H1 (cell line): Measurements from ENCODE around the gene ZNF691. TPM values are rescaled to one million over a fixed set of nuclear protein-coding genes. Genes with fewer than 3 reads are reported as not detected.

ENCODE experiments used
- CTCF ChIA-PET: fragments of 300-600 bp; sonication (Branson Sonifier 250); formaldehyde crosslinking; loops from one replicate; lab custom pipeline; 2021; ENCODE audit not compliant: partially characterized antibody; lab: Charles Lee
- POLR2A ChIA-PET: fragments of 300-600 bp; sonication (Branson Sonifier 250); formaldehyde crosslinking; loops from one replicate; lab custom pipeline; 2021; ENCODE audit warnings: inconsistent platforms; ENCODE audit not compliant: partially characterized antibody; lab: Charles Lee
- DNase-seq, 2 experiments: peaks; one replicate each; pipeline versions ENCODE4 v3.0.0 to v3.0.0-alpha.2; 2010 to 2022; ENCODE audit warnings: low spot score in 2 of 2, low read depth in 1 of 2, mixed read lengths in 1 of 2
- FAIRE-seq: peaks from 2 replicates; lab custom pipeline; 2011; peaks lifted over from hg19 to GRCh38; lab: Jason Lieb, UNC
- H2AFZ ChIP-seq: 2 replicates; pipeline ENCODE4 v1.8.1; 2012; ENCODE audit warnings: low read length, inconsistent platforms
- H2AK5ac ChIP-seq: 2 replicates; pipeline ENCODE4 v1.6.1; 2013; ENCODE audit warnings: low read depth, low read length
- H2BK120ac ChIP-seq: replicated peaks from 2 replicates; pipeline ENCODE3; 2013; ENCODE audit warnings: low read depth, low read length, inconsistent platforms
- H2BK12ac ChIP-seq: 2 replicates; pipeline ENCODE4 v1.6.1; 2013; ENCODE audit warnings: low read depth, low read length
- H2BK15ac ChIP-seq: 2 replicates; pipeline ENCODE4 v1.6.1; 2013; ENCODE audit warnings: low read length
- H2BK20ac ChIP-seq: 2 replicates; pipeline ENCODE4 v1.6.1; 2013; ENCODE audit warnings: low read length
- H2BK5ac ChIP-seq: 2 replicates; pipeline ENCODE4 v1.6.1; 2013; ENCODE audit warnings: low read depth, low read length
- H3K14ac ChIP-seq: 2 replicates; pipeline ENCODE4 v1.6.1; 2013; ENCODE audit warnings: inconsistent platforms; ENCODE audit not compliant: insufficient read length
- H3K18ac ChIP-seq: 2 replicates; pipeline ENCODE4 v1.6.1; 2013; ENCODE audit warnings: low read length; ENCODE audit errors: extremely low read depth
- H3K23ac ChIP-seq: 2 replicates; pipeline ENCODE4 v1.6.1; 2013; ENCODE audit warnings: inconsistent platforms; ENCODE audit not compliant: insufficient read length
- H3K23me2 ChIP-seq: 2 replicates; pipeline ENCODE4 v1.6.1; 2013; ENCODE audit warnings: low read depth, low read length
- H3K27ac ChIP-seq: 2 replicates; pipeline ENCODE4 v1.6.1; 2011; ENCODE audit warnings: low read depth, low read length, inconsistent platforms
- H3K27me3 ChIP-seq, 4 experiments: replicated peaks in 1 of 4; 1 replicate in 1 of 4; 2 replicates in 3 of 4; pipeline versions ENCODE4 v1.6.1 to v1.8.1; 2011 to 2013; ENCODE audit warnings: low read length in 3 of 4, mild to moderate bottlenecking in 3 of 4, inconsistent platforms in 2 of 4, mixed read lengths in 2 of 4, moderate library complexity in 1 of 4; ENCODE audit not compliant: control insufficient read depth in 3 of 4, insufficient read depth in 3 of 4; ENCODE audit errors: extremely low read depth in 1 of 4
- H3K36me3 ChIP-seq, 4 experiments: 2 replicates each; pipeline versions ENCODE4 v1.6.1 to v1.8.1; 2011 to 2013; ENCODE audit warnings: mild to moderate bottlenecking in 4 of 4, low read length in 3 of 4, moderate library complexity in 2 of 4, control low read depth in 1 of 4, inconsistent platforms in 1 of 4; ENCODE audit not compliant: insufficient read depth in 4 of 4, control insufficient read depth in 2 of 4
- H3K4ac ChIP-seq: replicated peaks from 2 replicates; pipeline ENCODE3; 2013; ENCODE audit warnings: low read length, low read depth, mixed read lengths, inconsistent platforms; ENCODE audit not compliant: insufficient read length
- H3K4me1 ChIP-seq, 4 experiments: replicated peaks in 1 of 4; 1 replicate in 1 of 4; 2 replicates in 3 of 4; pipeline versions ENCODE4 v1.6.1 to v1.8.1; 2011 to 2013; ENCODE audit warnings: low read length in 3 of 4, inconsistent platforms in 2 of 4, mixed read lengths in 1 of 4; ENCODE audit not compliant: insufficient read depth in 4 of 4, control insufficient read depth in 3 of 4
- H3K4me2 ChIP-seq, 2 experiments: 2 replicates each; pipeline versions ENCODE4 v1.6.1 to v1.8.1; 2011 to 2013; ENCODE audit warnings: low read depth in 2 of 2, low read length in 2 of 2, control low read depth in 1 of 2, inconsistent platforms in 1 of 2, mild to moderate bottlenecking in 1 of 2; ENCODE audit not compliant: insufficient read depth in 1 of 2
- H3K4me3 ChIP-seq, 4 experiments: fragments of 200-600, 300-600 bp in 1 of 4; sonication (generic), shearing (Covaris generic), sonication (Bioruptor Twin) in 1 of 4; 2 replicates each; pipeline versions ENCODE4 v1.5.1 to v1.8.1; 2011 to 2016; ENCODE audit warnings: low read length in 4 of 4, low read depth in 3 of 4, control low read depth in 2 of 4, inconsistent platforms in 2 of 4, mild to moderate bottlenecking in 2 of 4, mixed read lengths in 1 of 4, moderate library complexity in 1 of 4; ENCODE audit not compliant: insufficient read depth in 2 of 4; ENCODE audit errors: extremely low read depth in 1 of 4
- H3K56ac ChIP-seq: replicated peaks from 2 replicates; pipeline ENCODE3; 2013; ENCODE audit warnings: low read depth, mild to moderate bottlenecking, mixed read lengths, low read length, inconsistent platforms; ENCODE audit not compliant: insufficient read length
- H3K79me1 ChIP-seq: 2 replicates; pipeline ENCODE4 v1.6.1; 2013; ENCODE audit warnings: low read depth, low read length, control low read depth
- H3K79me2 ChIP-seq, 2 experiments: 2 replicates each; pipeline versions ENCODE4 v1.6.1 to v1.8.1; 2012 to 2013; ENCODE audit warnings: low read length in 2 of 2, mild to moderate bottlenecking in 2 of 2, inconsistent platforms in 1 of 2; ENCODE audit not compliant: insufficient read depth in 2 of 2, control insufficient read depth in 1 of 2
- H3K9ac ChIP-seq, 4 experiments: replicated peaks in 1 of 4; 1 replicate in 1 of 4; 2 replicates in 3 of 4; pipeline versions ENCODE4 v1.6.1 to v1.8.1; 2011 to 2013; ENCODE audit warnings: low read depth in 3 of 4, low read length in 3 of 4, control low read depth in 2 of 4, mild to moderate bottlenecking in 2 of 4, moderate library complexity in 2 of 4, inconsistent platforms in 1 of 4; ENCODE audit errors: extremely low read depth in 1 of 4
- H3K9me3 ChIP-seq, 2 experiments: 2 replicates each; pipeline versions ENCODE4 v1.6.1 to v1.8.1; 2012 to 2013; ENCODE audit warnings: mild to moderate bottlenecking in 2 of 2, moderate library complexity in 2 of 2, control low read depth in 1 of 2, inconsistent platforms in 1 of 2, low read depth in 1 of 2, low read length in 1 of 2, mixed read lengths in 1 of 2; ENCODE audit not compliant: insufficient read depth in 2 of 2
- H4K20me1 ChIP-seq, 2 experiments: replicated peaks in 1 of 2; 2 replicates each; pipeline versions ENCODE3 to v1.8.1; 2011 to 2013; ENCODE audit warnings: inconsistent platforms in 2 of 2, low read length in 2 of 2, mild to moderate bottlenecking in 1 of 2; ENCODE audit not compliant: insufficient read depth in 2 of 2, control insufficient read depth in 1 of 2
- H4K5ac ChIP-seq: 2 replicates; pipeline ENCODE4 v1.6.1; 2013; ENCODE audit warnings: low read length, low read depth, mixed read lengths, inconsistent platforms; ENCODE audit not compliant: insufficient read length
- H4K8ac ChIP-seq: 2 replicates; pipeline ENCODE4 v1.8.0; 2013; ENCODE audit warnings: mild to moderate bottlenecking, moderate library complexity, low read length, inconsistent platforms; ENCODE audit not compliant: insufficient read depth; ENCODE audit errors: extremely low read depth
- H4K91ac ChIP-seq: replicated peaks from 2 replicates; pipeline ENCODE3; 2013; ENCODE audit warnings: low read length, mixed read lengths, inconsistent platforms; ENCODE audit not compliant: insufficient read length
- ATF2 ChIP-seq: IDR thresholded peaks from 2 replicates; pipeline ENCODE4 v1.6.1; 2012; ENCODE audit warnings: low read length, inconsistent platforms
- BCL11A ChIP-seq, 2 experiments: IDR thresholded peaks; one replicate each; pipeline ENCODE4 v1.6.1; 2011; ENCODE audit warnings: low read depth in 2 of 2, low read length in 2 of 2, mild to moderate bottlenecking in 2 of 2
- RNF2 ChIP-seq: fragments of 200-900, 300-1000 bp; sonication (generic); IDR thresholded peaks from 2 replicates; pipeline ENCODE4 v1.7.1; 2016; ENCODE audit warnings: borderline replicate concordance, low read depth, mild to moderate bottlenecking, antibody characterized with exemption, low read length; ENCODE audit not compliant: poor library complexity, severe bottlenecking; ENCODE audit errors: missing control alignments
- SIX5 ChIP-seq: IDR thresholded peaks from 2 replicates; pipeline ENCODE4 v1.6.1; 2011; ENCODE audit warnings: mild to moderate bottlenecking, low read depth, low read length
- SRF ChIP-seq: IDR thresholded peaks from 2 replicates; pipeline ENCODE4 v1.6.1; 2011; ENCODE audit warnings: mild to moderate bottlenecking, low read depth, low read length, moderate library complexity
- WGBS, 2 experiments: shearing (Covaris generic) in 1 of 2; methylation state at CpG; one replicate each; pipeline versions ENCODE4 v1.1.6 to v1.1.7; 2013 to 2015; ENCODE audit warnings: low lambda C conversion rate in 2 of 2, mixed read lengths in 2 of 2, inconsistent platforms in 1 of 2, low coverage in 1 of 2, missing lambda C conversion rate in 1 of 2; ENCODE audit not compliant: insufficient replicate concordance in 2 of 2, insufficient coverage in 1 of 2, insufficient read length in 1 of 2; ENCODE audit errors: extremely low coverage in 1 of 2, missing lambda C conversion rate in 1 of 2; 5-methylcytosine and 5-hydroxymethylcytosine counted together
- polyA plus RNA-seq, 7 experiments: library from polyadenylated mRNA; depleted of rRNA in 3 of 7; stranded (reverse) in 5 of 7; unstranded in 2 of 7; fragments of >200 nt in 5 of 7; fragments of 200-250 nt in 2 of 7; gene quantifications; 1 replicate in 5 of 7; 2 replicates in 1 of 7; 4 replicates in 1 of 7; pipeline versions ENCODE4 v1.2.1 to v1.2.3, GENCODE V29; 2011 to 2013; ENCODE audit warnings: missing spikeins in 2 of 7, mixed read lengths in 2 of 7
- total RNA-seq: library from RNA; stranded (reverse); fragmentation: NEBNext Ultra II Directional; extraction: Animal tissue kit (Norgen Biotek cat#: 25700); gene quantifications from 2 replicates; pipeline ENCODE4 v1.2.1, GENCODE V29; 2021

The ZNF691 gene
- total and polyA plus RNA-seq, 2 of the 8 experiments (the other 6 are each of a cell fraction or from before 2014, with no cell fraction given): 19.5 TPM

GRCh38 chr1:42880384-42880783 lies 34.0 kb downstream of the ZNF691 start:
- no peak overlapping the region for H2BK15ac ChIP-seq
- no peak overlapping the region for H3K23ac ChIP-seq
- no peak overlapping the region for H3K4ac ChIP-seq
- 82% methylated on average over 4 of the region's 4 CpGs; no CpG with 5 or more reads in 1 of the 2 experiments for WGBS, 2 experiments
- peaks cover 0 to 3% of the 10 kb centered on the region in 2 experiments; a peak in 1 of 4 replicates for H3K9me3 ChIP-seq
- H3K79me2 ChIP-seq: no peaks in the 10 kb centered on the region
- no peak overlapping the region for H2BK20ac ChIP-seq
- DNase-seq (no peak), FAIRE-seq (no peak)
- TF ChIP-seq RNF2 (no peak), ATF2 (no peak), SRF (no peak), SIX5 (no peak), BCL11A (IDR thresholded peaks at IDR 0.05; ENCODE audit: low read depth in 2 of 2, low read length in 2 of 2) (no peak)
- no peak overlapping the region for H3K4me3 ChIP-seq
- H3K18ac ChIP-seq: no peak overlapping the region
- no peak overlapping the region for H3K4me2 ChIP-seq
- no peak overlapping the region for H4K8ac ChIP-seq
- no peak overlapping the region for H4K5ac ChIP-seq
- POLR2A ChIA-PET: interaction anchor here (0.9 kb wide), 2 partner anchors 8 to 24 kb away, joined by 3 to 4 read pairs; no protein-coding TSS in a partner anchor
- H3K27ac ChIP-seq: no peak overlapping the region
- H2BK12ac ChIP-seq: no peak overlapping the region
- no peak overlapping the region for H3K56ac ChIP-seq
- H3K4me1 ChIP-seq: peaks cover 0 to 3% (median under 1%) of the 10 kb centered on the region in 4 experiments; a peak in 3 of 7 replicates
- H4K20me1 ChIP-seq: no peaks in the 10 kb centered on the region
- no peak overlapping the region for H2AFZ ChIP-seq
- no peak overlapping the region for H3K14ac ChIP-seq
- H2BK5ac ChIP-seq: no peak overlapping the region
- no peaks in the 10 kb centered on the region for H3K79me1 ChIP-seq
- H2BK120ac ChIP-seq: no peak overlapping the region
- H3K36me3 ChIP-seq: no peaks in the 10 kb centered on the region
- no peak overlapping the region for H3K9ac ChIP-seq
- H2AK5ac ChIP-seq: no peak overlapping the region
- no peaks in the 10 kb centered on the region for H3K23me2 ChIP-seq
- no peak overlapping the region for H4K91ac ChIP-seq
- CTCF ChIA-PET: interaction anchor here (0.6 to 2.4 kb wide), 3 partner anchors 13 to 103 kb away, joined by 3 to 9 read pairs (median 3); no protein-coding TSS in a partner anchor
- no peaks in the 10 kb centered on the region for H3K27me3 ChIP-seq
